GM23338 (cell line): ENCODE results near the gene RALGPS1. TPM values are rescaled to one million over a fixed set of nuclear protein-coding genes. Genes with fewer than 3 reads are reported as not detected.

Experiments used
- ATAC-seq: fragments of 200-7000 bp; cut with Tn5 transposase; 3 replicates; pipeline ENCODE4 v1.9.1; 2020
- DNase-seq: peaks from one replicate; pipeline ENCODE4 v3.0.0-alpha.2; 2015; ENCODE audit warnings: low spot score
- H2AFZ ChIP-seq: fragments of 200-600 bp; sonication (generic); 2 replicates; pipeline ENCODE4 v1.8.0; 2016; ENCODE audit warnings: antibody characterized with exemption, mild to moderate bottlenecking, moderate library complexity
- H3F3A ChIP-seq: fragments of 200-600 bp; sonication (generic); replicated peaks from 2 replicates; pipeline ENCODE4 v1.8.0; 2017; ENCODE audit warnings: antibody characterized with exemption, mixed run types, low read depth
- H3K27ac ChIP-seq: fragments of 200-600 bp; sonication (generic); 2 replicates; pipeline ENCODE4 v1.6.1; 2016; ENCODE audit warnings: low read depth
- H3K27me3 ChIP-seq: fragments of 200-600 bp; sonication (generic); 2 replicates; pipeline ENCODE4 v1.8.0; 2016; ENCODE audit warnings: mild to moderate bottlenecking, mixed run types, moderate library complexity; ENCODE audit not compliant: insufficient read depth
- H3K36me3 ChIP-seq: fragments of 200-600 bp; sonication (generic); 2 replicates; pipeline ENCODE4 v1.8.0; 2016; ENCODE audit warnings: mild to moderate bottlenecking; ENCODE audit not compliant: insufficient read depth
- H3K4me1 ChIP-seq: fragments of 200-600 bp; sonication (generic); 2 replicates; pipeline ENCODE4 v1.8.0; 2016; ENCODE audit warnings: mild to moderate bottlenecking, moderate library complexity; ENCODE audit not compliant: insufficient read depth
- H3K4me2 ChIP-seq: fragments of 200-600 bp; sonication (generic); 2 replicates; pipeline ENCODE4 v1.7.1; 2017; ENCODE audit warnings: mixed run types
- H3K4me3 ChIP-seq: fragments of 200-600 bp; sonication (generic); 2 replicates; pipeline ENCODE4 v1.6.1; 2016; ENCODE audit warnings: mixed run types
- H3K79me2 ChIP-seq: fragments of 200-600 bp; sonication (generic); replicated peaks from 2 replicates; pipeline ENCODE4 v1.8.0; 2017; ENCODE audit warnings: mild to moderate bottlenecking; ENCODE audit not compliant: insufficient read depth
- H3K9me2 ChIP-seq: fragments of 200-600 bp; sonication (generic); 2 replicates; pipeline ENCODE4 v1.8.0; 2017; ENCODE audit not compliant: insufficient read depth
- H4K20me1 ChIP-seq: fragments of 200-600 bp; sonication (generic); replicated peaks from 2 replicates; pipeline ENCODE4 v1.8.0; 2017; ENCODE audit warnings: mild to moderate bottlenecking; ENCODE audit not compliant: insufficient read depth
- H3K27ac Mint-ChIP-seq: 2 replicates; pipeline ENCODE4 v1.8.0; 2020; ENCODE audit warnings: inconsistent platforms, mild to moderate bottlenecking, moderate library complexity, mixed read lengths
- H3K27me3 Mint-ChIP-seq: 3 replicates; pipeline ENCODE4 v1.8.0; 2022; ENCODE audit warnings: low read depth, mild to moderate bottlenecking, moderate library complexity, mixed read lengths, inconsistent platforms; ENCODE audit not compliant: insufficient read depth, poor library complexity
- H3K36me3 Mint-ChIP-seq: 3 replicates; pipeline ENCODE4 v1.8.0; 2021; ENCODE audit warnings: low read depth, mild to moderate bottlenecking, inconsistent platforms, moderate library complexity, mixed read lengths
- H3K4me1 Mint-ChIP-seq: 3 replicates; pipeline ENCODE4 v1.8.0; 2020; ENCODE audit warnings: mild to moderate bottlenecking, inconsistent platforms, mixed read lengths
- H3K4me3 Mint-ChIP-seq: 3 replicates; pipeline ENCODE4 v1.8.0; 2021; ENCODE audit warnings: moderate library complexity, mild to moderate bottlenecking, inconsistent platforms, mixed read lengths
- H3K9me3 Mint-ChIP-seq: 3 replicates; pipeline ENCODE4 v1.8.0; 2020; ENCODE audit warnings: moderate library complexity, mild to moderate bottlenecking, inconsistent platforms, mixed read lengths
- CREB1 ChIP-seq: fragments of 250-450 bp; sonication (Bioruptor Pico); IDR thresholded peaks from 2 replicates; pipeline ENCODE4 v1.5.0; 2020; ENCODE audit warnings: low read depth, mild to moderate bottlenecking, moderate library complexity
- CTCF ChIP-seq, 2 experiments: fragments of 200-600 bp in 1 of 2; sonication (generic) in 1 of 2; conservative IDR thresholded peaks; 2 replicates each; pipeline versions ENCODE4 v1.5.1 to v1.6.1; 2016 to 2017; ENCODE audit warnings: antibody characterized with exemption in 2 of 2, low read depth in 2 of 2, mild to moderate bottlenecking in 2 of 2, moderate library complexity in 1 of 2
- EZH2phosphoT487 ChIP-seq: fragments of 200-600 bp; sonication (generic); IDR thresholded peaks from one replicate; pipeline ENCODE4 v1.8.1; 2018; ENCODE audit warnings: antibody characterized with exemption; ENCODE audit not compliant: unreplicated experiment
- REST ChIP-seq: IDR thresholded peaks from one replicate; pipeline ENCODE4 v1.6.1; 2018; ENCODE audit warnings: antibody characterized with exemption; ENCODE audit not compliant: unreplicated experiment
- STAT1 ChIP-seq: IDR thresholded peaks from one replicate; pipeline ENCODE4 v1.6.1; 2016; ENCODE audit warnings: antibody characterized with exemption; ENCODE audit not compliant: unreplicated experiment
- ZNF331 ChIP-seq: fragments of 250-450 bp; sonication (Bioruptor Pico); IDR thresholded peaks from 2 replicates; pipeline ENCODE4 v1.5.0; 2020; ENCODE audit warnings: low read depth, mild to moderate bottlenecking, moderate library complexity
- polyA plus RNA-seq: library from polyadenylated mRNA; unstranded; fragments of >200 nt; fragmentation: Nextera tagmentation; extraction: Ambion mirVana; gene quantifications from 2 replicates; pipeline ENCODE4 v1.2.1, GENCODE V29; 2016
- total RNA-seq: library from RNA; depleted of rRNA; stranded (reverse); fragments of >200 nt; shearing (Covaris generic); gene quantifications from 2 replicates; pipeline ENCODE4 v1.2.3, GENCODE V29; 2014
- TF ChIP-seq, protein P1 (sequence below): fragments of 250-450 bp; sonication (Bioruptor Pico); IDR thresholded peaks from 2 replicates; pipeline ENCODE4 v1.5.0; 2020; ENCODE audit warnings: mild to moderate bottlenecking, moderate library complexity

RALGPS1 gene
- total and polyA plus RNA-seq, 2 experiments from 2014 or later, result 18.2 to 57.1 TPM

DNA sequence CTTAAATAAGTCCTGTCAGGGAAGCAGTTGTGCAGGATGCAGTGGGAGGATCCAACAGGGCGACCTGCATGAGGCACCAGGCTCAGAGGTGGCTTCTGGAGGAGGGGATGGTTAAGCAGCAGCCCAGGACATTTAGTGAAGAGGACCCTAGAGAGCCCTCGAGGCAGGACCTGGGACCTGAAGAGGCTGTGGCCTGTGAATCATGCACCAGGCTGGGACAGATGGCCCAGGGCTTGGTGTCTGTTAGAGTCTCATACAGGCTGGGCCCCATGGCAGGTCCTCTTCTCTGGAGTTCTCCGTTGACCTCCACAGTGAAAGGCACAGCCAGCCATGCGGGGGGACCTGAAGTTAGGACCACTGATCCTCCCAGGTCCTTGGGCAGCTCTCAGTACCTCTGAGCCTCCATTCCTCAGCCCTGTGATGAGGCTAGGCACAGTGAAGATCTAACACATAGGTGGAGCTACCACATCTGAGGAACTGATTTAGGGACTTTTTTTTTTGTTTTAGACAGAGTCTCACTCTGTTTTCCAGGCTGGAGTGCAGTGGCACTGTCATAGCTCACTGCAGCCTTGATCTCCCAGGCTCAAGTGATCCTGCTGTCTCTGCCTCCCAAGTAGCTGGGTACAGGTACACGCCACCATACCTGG lies 289.2 kb downstream of the RALGPS1 start:
- no peak overlapping the region for H2AFZ ChIP-seq

More for the DNA sequence above, 289.2 kb downstream of the RALGPS1 start:
- no peaks in the 10 kb centered on the region; the same call in 2 of the 3 replicates for H3K9me3 Mint-ChIP-seq
- DNase-seq (no peak), ATAC-seq (no peak)
- no peak overlapping the region for H3K4me3 Mint-ChIP-seq
- TF ChIP-seq ZNF331 (CRISPR knock-in tag) (no peak), STAT1 (no peak), CREB1 (CRISPR knock-in tag) (no peak), EZH2phosphoT487 (no peak), REST (no peak), CTCF (conservative IDR thresholded peaks at IDR 0.05; ENCODE audit: low read depth in 2 of 2) (no peak)
- TF ChIP-seq, protein P1, sequence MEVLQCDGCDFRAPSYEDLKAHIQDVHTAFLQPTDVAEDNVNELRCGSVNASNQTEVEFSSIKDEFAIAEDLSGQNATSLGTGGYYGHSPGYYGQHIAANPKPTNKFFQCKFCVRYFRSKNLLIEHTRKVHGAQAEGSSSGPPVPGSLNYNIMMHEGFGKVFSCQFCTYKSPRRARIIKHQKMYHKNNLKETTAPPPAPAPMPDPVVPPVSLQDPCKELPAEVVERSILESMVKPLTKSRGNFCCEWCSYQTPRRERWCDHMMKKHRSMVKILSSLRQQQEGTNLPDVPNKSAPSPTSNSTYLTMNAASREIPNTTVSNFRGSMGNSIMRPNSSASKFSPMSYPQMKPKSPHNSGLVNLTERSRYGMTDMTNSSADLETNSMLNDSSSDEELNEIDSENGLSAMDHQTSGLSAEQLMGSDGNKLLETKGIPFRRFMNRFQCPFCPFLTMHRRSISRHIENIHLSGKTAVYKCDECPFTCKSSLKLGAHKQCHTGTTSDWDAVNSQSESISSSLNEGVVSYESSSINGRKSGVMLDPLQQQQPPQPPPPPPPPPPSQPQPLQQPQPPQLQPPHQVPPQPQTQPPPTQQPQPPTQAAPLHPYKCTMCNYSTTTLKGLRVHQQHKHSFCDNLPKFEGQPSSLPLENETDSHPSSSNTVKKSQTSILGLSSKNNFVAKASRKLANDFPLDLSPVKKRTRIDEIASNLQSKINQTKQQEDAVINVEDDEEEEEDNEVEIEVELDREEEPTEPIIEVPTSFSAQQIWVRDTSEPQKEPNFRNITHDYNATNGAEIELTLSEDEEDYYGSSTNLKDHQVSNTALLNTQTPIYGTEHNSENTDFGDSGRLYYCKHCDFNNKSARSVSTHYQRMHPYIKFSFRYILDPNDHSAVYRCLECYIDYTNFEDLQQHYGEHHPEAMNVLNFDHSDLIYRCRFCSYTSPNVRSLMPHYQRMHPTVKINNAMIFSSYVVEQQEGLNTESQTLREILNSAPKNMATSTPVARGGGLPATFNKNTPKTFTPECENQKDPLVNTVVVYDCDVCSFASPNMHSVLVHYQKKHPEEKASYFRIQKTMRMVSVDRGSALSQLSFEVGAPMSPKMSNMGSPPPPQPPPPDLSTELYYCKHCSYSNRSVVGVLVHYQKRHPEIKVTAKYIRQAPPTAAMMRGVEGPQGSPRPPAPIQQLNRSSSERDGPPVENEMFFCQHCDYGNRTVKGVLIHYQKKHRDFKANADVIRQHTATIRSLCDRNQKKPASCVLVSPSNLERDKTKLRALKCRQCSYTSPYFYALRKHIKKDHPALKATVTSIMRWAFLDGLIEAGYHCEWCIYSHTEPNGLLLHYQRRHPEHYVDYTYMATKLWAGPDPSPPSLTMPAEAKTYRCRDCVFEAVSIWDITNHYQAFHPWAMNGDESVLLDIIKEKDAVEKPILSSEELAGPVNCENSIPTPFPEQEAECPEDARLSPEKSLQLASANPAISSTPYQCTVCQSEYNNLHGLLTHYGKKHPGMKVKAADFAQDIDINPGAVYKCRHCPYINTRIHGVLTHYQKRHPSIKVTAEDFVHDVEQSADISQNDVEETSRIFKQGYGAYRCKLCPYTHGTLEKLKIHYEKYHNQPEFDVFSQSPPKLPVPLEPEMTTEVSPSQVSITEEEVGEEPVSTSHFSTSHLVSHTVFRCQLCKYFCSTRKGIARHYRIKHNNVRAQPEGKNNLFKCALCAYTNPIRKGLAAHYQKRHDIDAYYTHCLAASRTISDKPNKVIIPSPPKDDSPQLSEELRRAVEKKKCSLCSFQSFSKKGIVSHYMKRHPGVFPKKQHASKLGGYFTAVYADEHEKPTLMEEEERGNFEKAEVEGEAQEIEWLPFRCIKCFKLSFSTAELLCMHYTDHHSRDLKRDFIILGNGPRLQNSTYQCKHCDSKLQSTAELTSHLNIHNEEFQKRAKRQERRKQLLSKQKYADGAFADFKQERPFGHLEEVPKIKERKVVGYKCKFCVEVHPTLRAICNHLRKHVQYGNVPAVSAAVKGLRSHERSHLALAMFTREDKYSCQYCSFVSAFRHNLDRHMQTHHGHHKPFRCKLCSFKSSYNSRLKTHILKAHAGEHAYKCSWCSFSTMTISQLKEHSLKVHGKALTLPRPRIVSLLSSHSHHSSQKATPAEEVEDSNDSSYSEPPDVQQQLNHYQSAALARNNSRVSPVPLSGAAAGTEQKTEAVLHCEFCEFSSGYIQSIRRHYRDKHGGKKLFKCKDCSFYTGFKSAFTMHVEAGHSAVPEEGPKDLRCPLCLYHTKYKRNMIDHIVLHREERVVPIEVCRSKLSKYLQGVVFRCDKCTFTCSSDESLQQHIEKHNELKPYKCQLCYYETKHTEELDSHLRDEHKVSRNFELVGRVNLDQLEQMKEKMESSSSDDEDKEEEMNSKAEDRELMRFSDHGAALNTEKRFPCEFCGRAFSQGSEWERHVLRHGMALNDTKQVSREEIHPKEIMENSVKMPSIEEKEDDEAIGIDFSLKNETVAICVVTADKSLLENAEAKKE (CRISPR knock-in tag), result no peak
- H3K27me3 Mint-ChIP-seq, result peaks cover 8% of the 10 kb centered on the region
- no peaks in the 10 kb centered on the region for H3F3A ChIP-seq
- H3K27me3 ChIP-seq, result no peaks in the 10 kb centered on the region
- no peaks in the 10 kb centered on the region for H3K79me2 ChIP-seq
- no peaks in the 10 kb centered on the region for H4K20me1 ChIP-seq
- no peak overlapping the region for H3K27ac ChIP-seq
- peaks cover under 1% of the 10 kb centered on the region; the same call in 2 of the 3 replicates for H3K4me1 Mint-ChIP-seq
- no peaks in the 10 kb centered on the region for H3K36me3 Mint-ChIP-seq
- H3K36me3 ChIP-seq, result no peaks in the 10 kb centered on the region
- H3K4me1 ChIP-seq, result peaks cover 3% of the 10 kb centered on the region; the same call in 1 of the 2 replicates
- no peak overlapping the region for H3K4me2 ChIP-seq
- no peaks in the 10 kb centered on the region for H3K9me2 ChIP-seq
- H3K27ac Mint-ChIP-seq, result no peak overlapping the region
- no peak overlapping the region for H3K4me3 ChIP-seq
